Stromal cell of bone marrow (primary cell): ENCODE measurements around the gene KRTAP5-9.
"Not testable (repeated sequence)": the region's sequence is repeated elsewhere in the genome, so short reads cannot be mapped to it uniquely, and the experiment has no call there.

Experiments used
- DNase-seq: peaks from one replicate; pipeline ENCODE4 v3.0.0-alpha.2; 2012; ENCODE audit warnings: low read depth

Gene KRTAP5-9

GRCh38 chr11:71534711-71535608 lies 13.3 kb upstream of the KRTAP5-9 start:
- DNase-seq, result not testable (repeated sequence)

- no peak for DNase-seq
Measured at GRCh38 chr11:71535825-71536224, 12.4 kb upstream of the KRTAP5-9 start.

GRCh38 chr11:71537537-71537936 lies 10.7 kb upstream of the KRTAP5-9 start:
- no peak for DNase-seq

- DNase-seq, result not testable (repeated sequence)
Measured at GRCh38 chr11:71537977-71538665, 10.1 kb upstream of the KRTAP5-9 start, which contains the start of gene KRTAP5-8. Gene KRTAP5-8, plus strand, starts transcription at chr11:71538025. Its CDS starts 31 bp downstream, at chr11:71538056.

- DNase-seq, result no peak
Measured at GRCh38 chr11:71538666-71538990, 9.6 kb upstream of the KRTAP5-9 start.

GRCh38 chr11:71539017-71539416 lies 9.2 kb upstream of the KRTAP5-9 start:
- no peak for DNase-seq

GRCh38 chr11:71539971-71540370 lies 8.2 kb upstream of the KRTAP5-9 start:
- not testable (repeated sequence) for DNase-seq

GRCh38 chr11:71540521-71541304 lies 7.5 kb upstream of the KRTAP5-9 start:
- DNase-seq, result not testable (repeated sequence)

- DNase-seq, result no peak
Measured at GRCh38 chr11:71542382-71542781, 5.8 kb upstream of the KRTAP5-9 start.

GRCh38 chr11:71542879-71543777 lies 5.1 kb upstream of the KRTAP5-9 start:
- peak; percentile 4 for DNase-seq

GRCh38 chr11:71543866-71544265 lies 4.4 kb upstream of the KRTAP5-9 start:
- no peak for DNase-seq

- DNase-seq, result no peak
Measured at GRCh38 chr11:71544525-71545214, 3.5 kb upstream of the KRTAP5-9 start.

GRCh38 chr11:71545405-71545966 lies 2.7 kb upstream of the KRTAP5-9 start:
- no peak for DNase-seq

GRCh38 chr11:71548716-71549151 lies 514 bp downstream of the KRTAP5-9 start:
- DNase-seq, result no peak

- DNase-seq, result no peak
Measured at GRCh38 chr11:71551711-71552110, 3.5 kb downstream of the KRTAP5-9 start.

- no peak for DNase-seq
Measured at GRCh38 chr11:71554996-71555395, 6.8 kb downstream of the KRTAP5-9 start.

- no peak for DNase-seq
Measured at GRCh38 chr11:71555508-71555907, 7.3 kb downstream of the KRTAP5-9 start.

- no peak for DNase-seq
Measured at GRCh38 chr11:71556018-71556417, 7.8 kb downstream of the KRTAP5-9 start.

- DNase-seq, result no peak
Measured at GRCh38 chr11:71557257-71557656, 9.0 kb downstream of the KRTAP5-9 start.

- DNase-seq, result no peak
Measured at GRCh38 chr11:71558996-71559395, 10.8 kb downstream of the KRTAP5-9 start.
